A673 (cell line): ENCODE results near the gene MSRB3. TPM values are rescaled to one million over a fixed set of nuclear protein-coding genes. Genes with fewer than 3 reads are reported as not detected.

Experiments
- BruUV-seq: library from RNA; stranded (reverse); fragments of 400-500 nt; replicated peaks from 2 replicates; lab custom pipeline; 2021; lab: Mats Ljungman, UMichigan
- CTCF ChIA-PET: fragments of 300-600 bp; sonication (Branson Sonifier 250); formaldehyde crosslinking; loops from one replicate; lab custom pipeline; 2022; ENCODE audit warnings: antibody characterized with exemption; lab: Charles Lee
- POLR2A ChIA-PET: fragments of 300-600 bp; sonication (Branson Sonifier 250); formaldehyde crosslinking; loops from one replicate; lab custom pipeline; 2022; ENCODE audit warnings: antibody characterized with exemption; ENCODE audit not compliant: low non-redundant PET; lab: Charles Lee
- DNase-seq: peaks from one replicate; pipeline ENCODE4 v3.0.0-alpha.2; 2015; ENCODE audit warnings: low spot score
- H3K27ac ChIP-seq: fragments of 200-600 bp; sonication (generic); 2 replicates; pipeline ENCODE4 v1.5.1; 2016; ENCODE audit warnings: mixed run types, low read depth, mild to moderate bottlenecking, mixed read lengths, antibody characterized with exemption, low read length; ENCODE audit not compliant: poor library complexity, severe bottlenecking
- H3K27me3 ChIP-seq: fragments of 200-600 bp; sonication (generic); replicated peaks from 2 replicates; pipeline ENCODE4 v1.6.1; 2017; ENCODE audit warnings: mixed run types, low read depth, mild to moderate bottlenecking, mixed read lengths, antibody characterized with exemption, low read length; ENCODE audit not compliant: insufficient read depth, poor library complexity
- H3K36me3 ChIP-seq: fragments of 200-600 bp; sonication (generic); 2 replicates; pipeline ENCODE4 v1.6.1; 2016; ENCODE audit warnings: mixed run types, mild to moderate bottlenecking, mixed read lengths, antibody characterized with exemption, low read length; ENCODE audit not compliant: insufficient read depth, poor library complexity, severe bottlenecking
- H3K4me1 ChIP-seq: fragments of 200-600 bp; sonication (generic); 2 replicates; pipeline ENCODE4 v1.6.1; 2017; ENCODE audit warnings: mixed run types, mild to moderate bottlenecking, mixed read lengths, antibody characterized with exemption, low read length; ENCODE audit not compliant: insufficient read depth, poor library complexity, severe bottlenecking
- H3K4me3 ChIP-seq: fragments of 200-600 bp; sonication (generic); 2 replicates; pipeline ENCODE4 v1.5.1; 2016; ENCODE audit warnings: low read depth, mixed run types, mild to moderate bottlenecking, mixed read lengths, low read length; ENCODE audit not compliant: poor library complexity, severe bottlenecking
- H3K9me3 ChIP-seq: fragments of 200-600 bp; sonication (generic); 2 replicates; pipeline ENCODE4 v1.6.1; 2016; ENCODE audit warnings: mixed run types, low read depth, mild to moderate bottlenecking, mixed read lengths, antibody characterized with exemption, low read length; ENCODE audit not compliant: poor library complexity, severe bottlenecking
- EZH2 ChIP-seq: fragments of 200-600 bp; sonication (generic); IDR thresholded peaks from 2 replicates; pipeline ENCODE4 v1.6.1; 2017; ENCODE audit warnings: borderline replicate concordance, low read depth, mild to moderate bottlenecking, mixed read lengths, antibody characterized with exemption, low read length; ENCODE audit not compliant: poor library complexity, severe bottlenecking
- intact Hi-C: fragments of 100-400 bp; cut with micrococcal nuclease; formaldehyde crosslinking; loops from one replicate; pipeline ENCODE4 v1.10.0; 2022; ENCODE audit not compliant: unreplicated experiment
- total RNA-seq: library from RNA; stranded (reverse); gene quantifications from 2 replicates; pipeline ENCODE4 v1.2.3, GENCODE V29; 2021
- TF ChIP-seq, protein P1 (sequence below): fragments of 300-800, 200-600 bp; sonication (generic); conservative IDR thresholded peaks from 2 replicates; pipeline ENCODE4 v1.5.1; 2017; ENCODE audit warnings: low read depth, mild to moderate bottlenecking, antibody characterized with exemption, low read length, moderate library complexity, mixed read lengths

The MSRB3 gene
- total RNA-seq, 1 experiment from 2014 or later = 2.1 TPM

- intact Hi-C loops = no loop called here
These were observed 221.8 kb downstream of the MSRB3 start for GRCh38 chr12:65500091-65500900.

DNA sequence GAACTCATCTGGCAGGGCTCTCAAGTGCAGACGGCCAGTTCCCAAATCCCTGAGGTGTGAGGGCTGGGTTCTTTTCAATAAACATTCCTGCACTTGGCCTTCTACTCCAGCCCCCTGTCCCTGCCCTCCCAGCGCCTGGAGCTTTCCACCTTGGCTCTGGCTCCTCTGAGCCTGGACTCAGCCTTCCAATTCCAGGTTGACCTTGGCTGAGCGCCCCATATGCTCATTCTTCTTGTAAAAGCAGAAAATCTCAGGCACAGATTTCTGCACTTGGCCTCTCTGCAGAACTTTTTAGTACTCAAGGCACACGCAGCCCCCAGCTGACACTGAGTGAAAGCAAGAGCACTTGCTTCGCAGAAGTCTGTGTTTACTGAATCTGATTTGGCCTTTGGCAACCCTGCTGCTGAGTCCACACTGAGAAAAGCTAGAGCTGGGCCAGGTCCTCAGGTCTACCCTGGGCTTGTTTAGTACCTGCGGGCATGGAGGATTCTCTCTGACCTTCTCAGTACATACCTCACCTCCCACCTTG, 222.7 kb downstream of the MSRB3 start:
- ChIA-PET CTCF (no interaction called here), POLR2A (no interaction called here)
- Histone ChIP-seq H3K36me3 (no peaks in the 10 kb centered on the region), H3K27ac (no peak overlapping the region), H3K27me3 (no peaks in the 10 kb centered on the region), H3K4me1 (no peaks in the 10 kb centered on the region), H3K9me3 (no peaks in the 10 kb centered on the region), H3K4me3 (no peak overlapping the region)
- no peak for TF ChIP-seq EZH2
- TF ChIP-seq, protein P1, sequence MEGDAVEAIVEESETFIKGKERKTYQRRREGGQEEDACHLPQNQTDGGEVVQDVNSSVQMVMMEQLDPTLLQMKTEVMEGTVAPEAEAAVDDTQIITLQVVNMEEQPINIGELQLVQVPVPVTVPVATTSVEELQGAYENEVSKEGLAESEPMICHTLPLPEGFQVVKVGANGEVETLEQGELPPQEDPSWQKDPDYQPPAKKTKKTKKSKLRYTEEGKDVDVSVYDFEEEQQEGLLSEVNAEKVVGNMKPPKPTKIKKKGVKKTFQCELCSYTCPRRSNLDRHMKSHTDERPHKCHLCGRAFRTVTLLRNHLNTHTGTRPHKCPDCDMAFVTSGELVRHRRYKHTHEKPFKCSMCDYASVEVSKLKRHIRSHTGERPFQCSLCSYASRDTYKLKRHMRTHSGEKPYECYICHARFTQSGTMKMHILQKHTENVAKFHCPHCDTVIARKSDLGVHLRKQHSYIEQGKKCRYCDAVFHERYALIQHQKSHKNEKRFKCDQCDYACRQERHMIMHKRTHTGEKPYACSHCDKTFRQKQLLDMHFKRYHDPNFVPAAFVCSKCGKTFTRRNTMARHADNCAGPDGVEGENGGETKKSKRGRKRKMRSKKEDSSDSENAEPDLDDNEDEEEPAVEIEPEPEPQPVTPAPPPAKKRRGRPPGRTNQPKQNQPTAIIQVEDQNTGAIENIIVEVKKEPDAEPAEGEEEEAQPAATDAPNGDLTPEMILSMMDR = no peak
- DNase-seq = no peak
- intact Hi-C loops = no loop called here
- no TSS peak for BruUV-seq

More at GRCh38 chr12:65500091-65500900, 221.8 kb downstream of the MSRB3 start:
- no TSS peak for BruUV-seq
- CTCF ChIA-PET = no interaction called here
- POLR2A ChIA-PET = no interaction called here
- DNase-seq = peak; percentile 20
- Histone ChIP-seq H3K4me3 (no peak overlapping the region), H3K27ac (no peak overlapping the region), H3K9me3 (no peaks in the 10 kb centered on the region), H3K36me3 (no peaks in the 10 kb centered on the region), H3K4me1 (no peaks in the 10 kb centered on the region), H3K27me3 (no peaks in the 10 kb centered on the region)
- TF ChIP-seq EZH2 = no peak
- TF ChIP-seq, protein P1 = no peak

DNA sequence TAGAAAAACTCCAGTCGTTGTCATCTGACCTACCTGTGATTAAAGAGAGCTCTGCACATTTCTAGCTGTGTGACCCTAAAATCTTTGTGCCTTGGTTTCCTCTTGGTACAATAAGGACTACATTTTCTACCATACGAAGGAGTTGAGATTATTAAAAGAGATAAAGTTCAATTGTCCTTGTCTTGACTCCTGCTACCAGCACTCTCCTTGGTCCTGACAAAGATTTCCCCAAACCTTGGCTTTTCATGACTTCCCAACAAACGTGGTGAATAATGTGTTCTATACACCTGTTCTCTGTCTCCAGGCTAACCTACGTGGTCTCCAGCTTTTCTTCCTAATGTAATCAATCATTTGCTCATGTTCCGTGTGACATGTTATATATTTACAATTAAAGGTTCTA, 223.5 kb downstream of the MSRB3 start:
- H3K27ac ChIP-seq = no peak overlapping the region
- H3K4me1 ChIP-seq = no peaks in the 10 kb centered on the region
- intact Hi-C loops = no loop called here
- BruUV-seq = no TSS peak
- no peaks in the 10 kb centered on the region for H3K9me3 ChIP-seq
- CTCF ChIA-PET = no interaction called here
- H3K27me3 ChIP-seq = no peaks in the 10 kb centered on the region
- TF ChIP-seq, protein P1 = no peak
- no peak for TF ChIP-seq EZH2
- no peak overlapping the region for H3K4me3 ChIP-seq
- POLR2A ChIA-PET = no interaction called here
- DNase-seq = no peak
- no peaks in the 10 kb centered on the region for H3K36me3 ChIP-seq
